A673 (cell line): ENCODE data around the gene DCC.

Experiments
- CTCF ChIP-seq: fragments of 300-800, 200-600 bp; sonication (generic); conservative IDR thresholded peaks from 2 replicates; pipeline ENCODE4 v1.5.1; 2017; ENCODE audit warnings: low read depth, mild to moderate bottlenecking, antibody characterized with exemption, low read length, moderate library complexity, mixed read lengths
- EZH2 ChIP-seq: fragments of 200-600 bp; sonication (generic); IDR thresholded peaks from 2 replicates; pipeline ENCODE4 v1.6.1; 2017; ENCODE audit warnings: borderline replicate concordance, low read depth, mild to moderate bottlenecking, mixed read lengths, antibody characterized with exemption, low read length; ENCODE audit not compliant: poor library complexity, severe bottlenecking

DNA sequence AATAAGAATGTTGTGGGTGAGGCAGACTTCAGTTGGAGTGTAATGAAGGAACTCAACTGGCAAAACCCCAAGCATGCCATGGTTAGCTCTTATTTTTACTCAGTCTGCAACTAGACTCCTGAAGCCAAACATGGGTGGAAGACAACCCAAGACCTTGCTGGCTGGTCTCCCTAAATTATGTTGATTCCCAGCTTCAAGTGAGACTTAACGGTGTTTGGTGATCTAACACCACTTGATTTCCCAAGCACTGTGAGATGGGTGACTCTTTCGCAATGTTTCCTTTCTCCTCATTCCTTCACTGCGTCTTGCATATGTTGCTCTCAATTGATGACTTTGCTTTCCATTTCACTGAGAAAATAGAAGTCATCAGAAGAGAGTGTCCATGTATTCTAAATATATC, 693.1 kb downstream of the DCC start:
- TF ChIP-seq CTCF: no peak
- TF ChIP-seq EZH2: no peak
